Endodermal cell (in vitro differentiated cells): ENCODE data around the gene RETN. TPM values are rescaled to one million over a fixed set of nuclear protein-coding genes. Genes with fewer than 3 reads are reported as not detected.

Experiments
- DNase-seq: peaks from one replicate; pipeline ENCODE4 v3.0.0-alpha.2; 2017
- H3K27ac ChIP-seq: 2 replicates; pipeline ENCODE4 v1.5.1; 2013; ENCODE audit warnings: mild to moderate bottlenecking, low read depth, low read length, moderate library complexity
- H3K27me3 ChIP-seq: 2 replicates; pipeline ENCODE4 v1.6.1; 2013; ENCODE audit warnings: mild to moderate bottlenecking, low read length, moderate library complexity; ENCODE audit not compliant: insufficient read depth, control insufficient read depth, poor library complexity, severe bottlenecking
- H3K36me3 ChIP-seq: 2 replicates; pipeline ENCODE4 v1.7.0; 2013; ENCODE audit warnings: mild to moderate bottlenecking, low read length, moderate library complexity; ENCODE audit not compliant: control insufficient read depth, insufficient read depth
- H3K4me1 ChIP-seq: one replicate; pipeline ENCODE4 v1.7.0; 2013; ENCODE audit warnings: low read length; ENCODE audit not compliant: control insufficient read depth, insufficient read depth
- H3K4me3 ChIP-seq: 2 replicates; pipeline ENCODE4 v1.5.1; 2013; ENCODE audit warnings: mild to moderate bottlenecking, low read length, moderate library complexity
- H3K9ac ChIP-seq: 2 replicates; pipeline ENCODE4 v1.6.1; 2013; ENCODE audit warnings: mild to moderate bottlenecking, low read length, moderate library complexity; ENCODE audit not compliant: poor library complexity, severe bottlenecking; ENCODE audit errors: extremely low read depth
- H3K9me3 ChIP-seq: 2 replicates; pipeline ENCODE4 v1.6.1; 2013; ENCODE audit warnings: mild to moderate bottlenecking, low read length, moderate library complexity; ENCODE audit not compliant: control insufficient read depth
- H3K27ac Mint-ChIP-seq: 2 replicates; pipeline ENCODE4 v1.8.0; 2020; ENCODE audit warnings: mixed read lengths
- H3K27me3 Mint-ChIP-seq: 2 replicates; pipeline ENCODE4 v1.8.0; 2021; ENCODE audit warnings: mild to moderate bottlenecking, mixed read lengths; ENCODE audit not compliant: insufficient read depth
- H3K36me3 Mint-ChIP-seq: 2 replicates; pipeline ENCODE4 v1.8.0; 2020; ENCODE audit warnings: low read depth, mixed read lengths
- H3K4me1 Mint-ChIP-seq: 2 replicates; pipeline ENCODE4 v1.8.0; 2020; ENCODE audit warnings: mixed read lengths
- H3K4me3 Mint-ChIP-seq: 2 replicates; pipeline ENCODE4 v1.8.0; 2020; ENCODE audit warnings: mild to moderate bottlenecking, moderate library complexity, mixed read lengths
- H3K9me3 Mint-ChIP-seq: 2 replicates; pipeline ENCODE4 v1.8.0; 2020; ENCODE audit warnings: mild to moderate bottlenecking, mixed read lengths
- WGBS, 2 experiments: methylation state at CpG; one replicate each; pipeline versions ENCODE4 v1.1.5 to v1.1.7; 2013; ENCODE audit warnings: missing lambda C conversion rate in 2 of 2, mixed read lengths in 1 of 2; ENCODE audit not compliant: insufficient coverage in 1 of 2, insufficient read length in 1 of 2; 5-methylcytosine and 5-hydroxymethylcytosine counted together
- total RNA-seq, 2 donors: library from RNA; stranded (reverse); fragmentation: NEBNext Ultra II Directional in 1 of 2; extraction: Animal tissue kit (Norgen Biotek cat#: 25700) in 1 of 2; gene quantifications; 2 replicates in 1 of 2; 3 replicates in 1 of 2; pipeline ENCODE4 v1.2.1, GENCODE V29; 2021
- TF ChIP-seq, protein P1 (sequence below): fragments of 200-600 bp; sonication (generic); conservative IDR thresholded peaks from 2 replicates; pipeline ENCODE4 v1.5.0; 2021; ENCODE audit warnings: antibody characterized with exemption, mild to moderate bottlenecking

The RETN gene
- total RNA-seq, 2 donors from 2014 or later, result not detected

DNA sequence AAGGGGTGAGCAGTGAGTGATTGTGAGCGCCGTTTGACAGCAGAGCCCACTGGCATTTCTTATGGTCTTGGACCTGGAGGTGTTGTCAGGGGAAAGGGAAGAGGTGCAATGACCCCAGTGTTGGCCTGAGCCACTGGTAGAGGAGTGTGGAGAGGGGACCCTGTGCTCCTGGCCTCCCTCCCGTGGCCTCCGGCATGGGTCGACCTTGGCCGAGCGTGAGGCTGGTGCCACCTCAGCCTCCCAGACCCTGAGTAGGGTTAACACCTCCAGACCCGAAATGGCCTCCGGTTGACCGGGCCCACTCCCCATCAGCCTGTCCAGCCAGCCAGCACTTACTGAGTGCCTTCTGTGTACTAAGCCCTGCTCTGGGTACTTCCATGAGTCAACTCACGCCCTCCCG, 18.3 kb downstream of the RETN start:
- Mint-ChIP-seq H3K9me3 (no peaks in the 10 kb centered on the region), H3K27ac (no peak overlapping the region), H3K27me3 (peaks cover 4% of the 10 kb centered on the region), H3K4me3 (no peak overlapping the region), H3K4me1 (peaks cover 5% of the 10 kb centered on the region), H3K36me3 (peaks cover 15% of the 10 kb centered on the region)
- DNase-seq, result no peak
- H3K27ac ChIP-seq, result no peak overlapping the region
- H3K4me1 ChIP-seq, result no peaks in the 10 kb centered on the region
- H3K9ac ChIP-seq, result no peak overlapping the region
- no peaks in the 10 kb centered on the region for H3K27me3 ChIP-seq
- TF ChIP-seq, protein P1, sequence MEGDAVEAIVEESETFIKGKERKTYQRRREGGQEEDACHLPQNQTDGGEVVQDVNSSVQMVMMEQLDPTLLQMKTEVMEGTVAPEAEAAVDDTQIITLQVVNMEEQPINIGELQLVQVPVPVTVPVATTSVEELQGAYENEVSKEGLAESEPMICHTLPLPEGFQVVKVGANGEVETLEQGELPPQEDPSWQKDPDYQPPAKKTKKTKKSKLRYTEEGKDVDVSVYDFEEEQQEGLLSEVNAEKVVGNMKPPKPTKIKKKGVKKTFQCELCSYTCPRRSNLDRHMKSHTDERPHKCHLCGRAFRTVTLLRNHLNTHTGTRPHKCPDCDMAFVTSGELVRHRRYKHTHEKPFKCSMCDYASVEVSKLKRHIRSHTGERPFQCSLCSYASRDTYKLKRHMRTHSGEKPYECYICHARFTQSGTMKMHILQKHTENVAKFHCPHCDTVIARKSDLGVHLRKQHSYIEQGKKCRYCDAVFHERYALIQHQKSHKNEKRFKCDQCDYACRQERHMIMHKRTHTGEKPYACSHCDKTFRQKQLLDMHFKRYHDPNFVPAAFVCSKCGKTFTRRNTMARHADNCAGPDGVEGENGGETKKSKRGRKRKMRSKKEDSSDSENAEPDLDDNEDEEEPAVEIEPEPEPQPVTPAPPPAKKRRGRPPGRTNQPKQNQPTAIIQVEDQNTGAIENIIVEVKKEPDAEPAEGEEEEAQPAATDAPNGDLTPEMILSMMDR, result no peak
- H3K4me3 ChIP-seq, result no peak overlapping the region
- peaks cover 13% of the 10 kb centered on the region for H3K36me3 ChIP-seq
- WGBS, 2 experiments, result 90 to 92% methylated on average over 7 to 12 of the region's 12 CpGs
- H3K9me3 ChIP-seq, result no peaks in the 10 kb centered on the region

DNA sequence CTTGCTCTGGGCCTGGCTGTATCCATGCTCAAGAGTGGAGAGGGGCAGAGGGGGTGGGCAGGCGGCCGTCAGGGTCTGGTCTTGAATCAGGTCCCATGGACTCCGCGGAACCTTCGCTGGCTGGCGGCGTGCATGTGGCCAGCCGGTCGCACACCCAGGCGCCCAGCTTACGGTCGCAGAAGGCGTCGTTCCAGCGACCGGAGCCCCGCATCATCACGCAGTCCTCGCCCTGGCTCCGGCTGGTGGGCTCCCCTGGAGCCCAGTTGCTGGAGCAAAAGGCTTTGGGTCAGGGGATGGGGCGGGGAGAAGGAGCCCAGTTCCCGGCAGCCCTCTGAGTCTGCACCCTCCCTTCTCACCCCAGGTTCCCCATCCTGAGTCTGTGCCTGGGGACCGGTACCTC, 20.3 kb downstream of the RETN start:
- no peak overlapping the region for H3K9ac ChIP-seq
- WGBS, 2 experiments, result 86 to 89% methylated on average over 10 to 23 of the region's 23 CpGs
- Mint-ChIP-seq H3K4me1 (peaks cover 5% of the 10 kb centered on the region), H3K27ac (no peak overlapping the region), H3K9me3 (no peaks in the 10 kb centered on the region), H3K4me3 (no peak overlapping the region), H3K27me3 (peaks cover 7% of the 10 kb centered on the region), H3K36me3 (peaks cover 3% of the 10 kb centered on the region)
- no peak for DNase-seq
- no peaks in the 10 kb centered on the region for H3K36me3 ChIP-seq
- no peak overlapping the region for H3K27ac ChIP-seq
- no peaks in the 10 kb centered on the region for H3K4me1 ChIP-seq
- peaks cover 5% of the 10 kb centered on the region for H3K27me3 ChIP-seq
- TF ChIP-seq, protein P1, result no peak
- H3K4me3 ChIP-seq, result no peak overlapping the region
- H3K9me3 ChIP-seq, result no peaks in the 10 kb centered on the region

DNA sequence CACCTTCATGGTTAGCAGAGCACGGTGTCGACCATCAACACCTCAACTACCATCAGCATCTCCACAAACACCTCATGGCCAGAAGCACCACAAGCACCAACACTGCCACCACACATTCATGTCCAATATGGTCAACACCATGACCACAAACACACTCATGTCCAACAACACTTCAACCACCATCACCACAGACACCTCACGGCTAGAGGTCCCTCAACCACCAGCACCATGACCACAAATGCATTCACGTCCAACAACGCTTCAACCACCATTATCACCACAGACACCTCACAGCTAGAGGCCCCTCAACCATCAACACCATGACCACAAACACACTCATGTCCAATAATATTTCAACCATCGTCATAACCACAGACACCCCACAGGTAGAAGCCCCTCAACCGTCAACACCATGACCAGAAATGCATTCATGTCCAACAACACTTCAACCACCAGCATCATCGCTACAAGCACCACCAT, 22.0 kb downstream of the RETN start:
- H3K9ac ChIP-seq, result no peak overlapping the region
- WGBS, 2 experiments, result 69 to 89% methylated on average over 5 to 8 of the region's 8 CpGs
- no peak overlapping the region for H3K27ac Mint-ChIP-seq
- H3K36me3 ChIP-seq, result no peaks in the 10 kb centered on the region
- no peak overlapping the region for H3K4me3 Mint-ChIP-seq
- no peaks in the 10 kb centered on the region for H3K36me3 Mint-ChIP-seq
- H3K4me3 ChIP-seq, result no peak overlapping the region
- H3K27me3 Mint-ChIP-seq, result peaks cover 12% of the 10 kb centered on the region
- H3K27me3 ChIP-seq, result peaks cover 5% of the 10 kb centered on the region
- H3K9me3 Mint-ChIP-seq, result no peaks in the 10 kb centered on the region
- DNase-seq, result no peak
- peaks cover 2% of the 10 kb centered on the region for H3K4me1 Mint-ChIP-seq
- H3K27ac ChIP-seq, result no peak overlapping the region
- H3K9me3 ChIP-seq, result no peaks in the 10 kb centered on the region
- TF ChIP-seq, protein P1, result no peak
- H3K4me1 ChIP-seq, result no peaks in the 10 kb centered on the region
